IgD-negative memory B cell (primary cell): Measurements from ENCODE around the gene CHPF2. TPM values are rescaled to one million over a fixed set of nuclear protein-coding genes. Genes with fewer than 3 reads are reported as not detected.

Experiments
- H3K27ac Mint-ChIP-seq, 3 donors: one replicate each; pipeline ENCODE4 v1.8.0; 2020 to 2022; ENCODE audit warnings: mild to moderate bottlenecking in 3 of 3, mixed read lengths in 3 of 3, moderate library complexity in 1 of 3
- H3K27me3 Mint-ChIP-seq: one replicate; pipeline ENCODE4 v1.8.0; 2021; ENCODE audit warnings: mixed read lengths
- H3K36me3 Mint-ChIP-seq: one replicate; pipeline ENCODE4 v1.8.0; 2020; ENCODE audit warnings: mild to moderate bottlenecking, mixed read lengths
- H3K4me1 Mint-ChIP-seq, 3 donors: one replicate each; pipeline ENCODE4 v1.8.0; 2020 to 2022; ENCODE audit warnings: mixed read lengths in 3 of 3, mild to moderate bottlenecking in 1 of 3
- H3K4me3 Mint-ChIP-seq, 4 donors: one replicate each; pipeline ENCODE4 v1.8.0; 2020 to 2022; ENCODE audit warnings: mild to moderate bottlenecking in 4 of 4, mixed read lengths in 4 of 4, moderate library complexity in 3 of 4
- H3K9me3 Mint-ChIP-seq, 3 donors: one replicate each; pipeline ENCODE4 v1.8.0; 2020 to 2021; ENCODE audit warnings: mixed read lengths in 3 of 3, mild to moderate bottlenecking in 1 of 3
- polyA plus RNA-seq: library from polyadenylated mRNA; unstranded; fragments of 300-500 nt; fragmentation: Illumina TruSeq; gene quantifications from one replicate; pipeline ENCODE4 v1.2.3, GENCODE V29; 2021

The CHPF2 gene
- polyA plus RNA-seq, 1 donor from 2014 or later: 25.4 TPM

- Mint-ChIP-seq H3K27me3 (peaks cover 16% of the 10 kb centered on the region), H3K36me3 (no peaks in the 10 kb centered on the region), H3K9me3 (peaks cover 0 to 5% (median 1%) of the 10 kb centered on the region in 3 donors), H3K4me3 (no peak overlapping the region), H3K4me1 (peaks cover 0 to 3% (median 2%) of the 10 kb centered on the region in 3 donors), H3K27ac (no peak overlapping the region)
These were observed 49.8 kb downstream of the CHPF2 start for GRCh38 chr7:151282111-151282510.

- Mint-ChIP-seq H3K27ac (no peak overlapping the region), H3K4me1 (peaks cover 0 to 1% (median 0%) of the 10 kb centered on the region in 3 donors), H3K4me3 (no peak overlapping the region), H3K36me3 (no peaks in the 10 kb centered on the region), H3K27me3 (peaks cover 11% of the 10 kb centered on the region), H3K9me3 (peaks cover 0 to 5% (median 1%) of the 10 kb centered on the region in 3 donors)
These were observed 51.0 kb downstream of the CHPF2 start for GRCh38 chr7:151283302-151283701.

- no peak overlapping the region for H3K27ac Mint-ChIP-seq
- H3K36me3 Mint-ChIP-seq: no peaks in the 10 kb centered on the region
- peaks cover 0 to 5% (median 1%) of the 10 kb centered on the region in 3 donors for H3K9me3 Mint-ChIP-seq
- H3K4me1 Mint-ChIP-seq: peaks cover 0 to 1% (median 0%) of the 10 kb centered on the region in 3 donors
- peaks cover 6% of the 10 kb centered on the region for H3K27me3 Mint-ChIP-seq
- H3K4me3 Mint-ChIP-seq: no peak overlapping the region
These were observed 53.9 kb downstream of the CHPF2 start for GRCh38 chr7:151286148-151286547.

Other genes starting within 250 kb of the CHPF2 start
- 2.0 TPM for gene NOS3, start 241.5 kb upstream of the CHPF2 start, polyA plus RNA-seq
- gene ATG9B, start 208.0 kb upstream of the CHPF2 start, polyA plus RNA-seq: 11.2 TPM
- 21.6 TPM for gene ABCB8, start 204.0 kb upstream of the CHPF2 start, polyA plus RNA-seq
- gene ASIC3, start 184.0 kb upstream of the CHPF2 start, polyA plus RNA-seq: not detected
- gene CDK5, start 174.6 kb upstream of the CHPF2 start, polyA plus RNA-seq: 11.4 TPM
- 17.8 TPM for gene SLC4A2, start 172.9 kb upstream of the CHPF2 start, polyA plus RNA-seq
- gene FASTK, start 151.7 kb upstream of the CHPF2 start, polyA plus RNA-seq: 55.4 TPM
- gene TMUB1, start 149.0 kb upstream of the CHPF2 start, polyA plus RNA-seq: 72.6 TPM
- 3.5 TPM for gene AGAP3, start 146.0 kb upstream of the CHPF2 start, polyA plus RNA-seq
- not detected for gene GBX1, start 64.8 kb upstream of the CHPF2 start, polyA plus RNA-seq
- not detected for gene ASB10, start 45.2 kb upstream of the CHPF2 start, polyA plus RNA-seq
- gene H2BK1, start 22.0 kb upstream of the CHPF2 start, polyA plus RNA-seq: not detected
- 34.2 TPM for gene ABCF2, start 5.3 kb upstream of the CHPF2 start, polyA plus RNA-seq
- gene SMARCD3, start 16.2 kb downstream of the CHPF2 start, polyA plus RNA-seq: 1.1 TPM
- gene NUB1, start 109.3 kb downstream of the CHPF2 start, polyA plus RNA-seq: 82.8 TPM
- 0.54 TPM for gene WDR86, start 177.6 kb downstream of the CHPF2 start, polyA plus RNA-seq
- not detected for gene CRYGN, start 207.7 kb downstream of the CHPF2 start, polyA plus RNA-seq